Activated effector memory CD4-positive, alpha-beta T cell treated with anti-CD3 and anti-CD28 coated beads, Interleukin-2, amount 50 U/mL, for 16 hours (primary cell): Measurements from ENCODE around the gene TMBIM1.
"Not testable (repeated sequence)": the region's sequence is repeated elsewhere in the genome, so short reads cannot be mapped to it uniquely, and the experiment has no call there.

Source experiments
- DNase-seq: peaks from one replicate; pipeline ENCODE4 v3.0.0-alpha.2; 2020

Gene TMBIM1

GRCh38 chr2:218317835-218318234, 25.5 kb upstream of the TMBIM1 start:
- no peak for DNase-seq

GRCh38 chr2:218317303-218317630, 25.0 kb upstream of the TMBIM1 start:
- DNase-seq, result no peak

- no peak for DNase-seq
Measured at GRCh38 chr2:218315397-218315796, 23.1 kb upstream of the TMBIM1 start.

- not testable (repeated sequence) for DNase-seq
Measured at GRCh38 chr2:218314764-218315163, 22.5 kb upstream of the TMBIM1 start.

- DNase-seq, result no peak
Measured at GRCh38 chr2:218313356-218313755, 21.1 kb upstream of the TMBIM1 start.

GRCh38 chr2:218312267-218312756, 20.0 kb upstream of the TMBIM1 start:
- DNase-seq, result no peak

- not testable (repeated sequence) for DNase-seq
Measured at GRCh38 chr2:218311541-218312266, 19.4 kb upstream of the TMBIM1 start.

- no peak for DNase-seq
Measured at GRCh38 chr2:218310853-218311540, 18.7 kb upstream of the TMBIM1 start.

GRCh38 chr2:218307415-218308090, 15.2 kb upstream of the TMBIM1 start:
- DNase-seq, result no peak

GRCh38 chr2:218306184-218306920, 14.0 kb upstream of the TMBIM1 start:
- DNase-seq, result no peak

GRCh38 chr2:218305383-218305782, 13.1 kb upstream of the TMBIM1 start:
- DNase-seq, result no peak

- DNase-seq, result peak; percentile 93
Measured at GRCh38 chr2:218301176-218301819, 9.0 kb upstream of the TMBIM1 start.

GRCh38 chr2:218300141-218300540, 7.8 kb upstream of the TMBIM1 start:
- DNase-seq, result no peak

GRCh38 chr2:218298314-218298875, 6.1 kb upstream of the TMBIM1 start:
- no peak for DNase-seq

GRCh38 chr2:218296847-218297246, 4.5 kb upstream of the TMBIM1 start:
- DNase-seq, result no peak

GRCh38 chr2:218296200-218296599, 3.9 kb upstream of the TMBIM1 start:
- no peak for DNase-seq

- DNase-seq, result no peak
Measured at GRCh38 chr2:218295029-218295428, 2.7 kb upstream of the TMBIM1 start.

- DNase-seq, result no peak
Measured at GRCh38 chr2:218294430-218295022, 2.2 kb upstream of the TMBIM1 start.

GRCh38 chr2:218293715-218294429, 1.6 kb upstream of the TMBIM1 start:
- no peak for DNase-seq

GRCh38 chr2:218291318-218292047, 820 bp downstream of the TMBIM1 start:
- DNase-seq, result peak; percentile 67
